Measurements from ENCODE around the gene NT5DC3. TPM values are rescaled to one million over a fixed set of nuclear protein-coding genes. Genes with fewer than 3 reads are reported as not detected.

The NT5DC3 gene
- total RNA-seq, 1 experiment from 2014 or later: 12.5 TPM

DNA sequence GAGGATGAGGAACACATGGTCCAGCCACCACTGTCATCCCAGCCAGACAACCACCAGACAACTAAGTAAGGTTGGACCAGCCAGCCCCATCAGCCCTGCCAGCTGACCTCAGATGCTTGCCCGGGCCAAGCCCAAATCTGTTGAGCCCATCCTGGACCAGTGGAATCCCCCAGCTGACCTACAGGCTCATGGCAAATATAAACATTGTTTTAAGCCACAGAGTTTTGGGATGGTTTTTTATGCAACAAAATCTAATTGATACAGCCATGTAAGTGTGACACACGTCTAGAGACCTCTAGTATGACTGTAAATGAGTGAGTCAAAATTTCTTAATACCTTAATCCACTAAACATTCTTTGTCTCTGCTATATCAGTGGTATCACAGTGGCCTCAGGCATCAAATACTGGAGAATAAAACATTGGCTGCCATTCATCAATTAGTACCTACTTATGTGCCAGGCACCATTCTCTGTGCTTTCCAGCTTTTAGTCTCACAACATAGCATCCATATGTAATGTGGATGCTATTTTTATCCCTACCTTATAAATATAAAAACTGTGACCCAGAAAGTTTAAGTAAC is 24.2 kb upstream of the NT5DC3 start:
- no peak overlapping the region for H3K27ac Mint-ChIP-seq
- no peaks in the 10 kb centered on the region for H3K27me3 Mint-ChIP-seq (ENCODE audit: low read depth)
- ATAC-seq: no peak
- H3K9me3 Mint-ChIP-seq: no peaks in the 10 kb centered on the region
- CTCF ChIA-PET: no interaction called here
- no peak overlapping the region for H3K4me3 Mint-ChIP-seq
- TF ChIP-seq MYBL2 (CRISPR knock-in tag; IDR thresholded peaks at IDR 0.05) (no peak), HMGA2 (CRISPR knock-in tag; IDR thresholded peaks at IDR 0.05) (no peak), ZBTB21 (CRISPR knock-in tag; IDR thresholded peaks at IDR 0.05; ENCODE audit: borderline replicate concordance) (no peak), ZNF121 (CRISPR knock-in tag; IDR thresholded peaks at IDR 0.05) (no peak), ZNF396 (CRISPR knock-in tag; IDR thresholded peaks at IDR 0.05; ENCODE audit: borderline replicate concordance) (no peak), NFATC4 (CRISPR knock-in tag; IDR thresholded peaks at IDR 0.05) (no peak), CBFB (CRISPR knock-in tag; IDR thresholded peaks at IDR 0.05; ENCODE audit: low read depth) (no peak)
- TF ChIP-seq, protein P1, sequence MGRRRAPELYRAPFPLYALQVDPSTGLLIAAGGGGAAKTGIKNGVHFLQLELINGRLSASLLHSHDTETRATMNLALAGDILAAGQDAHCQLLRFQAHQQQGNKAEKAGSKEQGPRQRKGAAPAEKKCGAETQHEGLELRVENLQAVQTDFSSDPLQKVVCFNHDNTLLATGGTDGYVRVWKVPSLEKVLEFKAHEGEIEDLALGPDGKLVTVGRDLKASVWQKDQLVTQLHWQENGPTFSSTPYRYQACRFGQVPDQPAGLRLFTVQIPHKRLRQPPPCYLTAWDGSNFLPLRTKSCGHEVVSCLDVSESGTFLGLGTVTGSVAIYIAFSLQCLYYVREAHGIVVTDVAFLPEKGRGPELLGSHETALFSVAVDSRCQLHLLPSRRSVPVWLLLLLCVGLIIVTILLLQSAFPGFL (CRISPR knock-in tag; IDR thresholded peaks at IDR 0.05; ENCODE audit: borderline replicate concordance): no peak
- TF ChIP-seq, protein P2, sequence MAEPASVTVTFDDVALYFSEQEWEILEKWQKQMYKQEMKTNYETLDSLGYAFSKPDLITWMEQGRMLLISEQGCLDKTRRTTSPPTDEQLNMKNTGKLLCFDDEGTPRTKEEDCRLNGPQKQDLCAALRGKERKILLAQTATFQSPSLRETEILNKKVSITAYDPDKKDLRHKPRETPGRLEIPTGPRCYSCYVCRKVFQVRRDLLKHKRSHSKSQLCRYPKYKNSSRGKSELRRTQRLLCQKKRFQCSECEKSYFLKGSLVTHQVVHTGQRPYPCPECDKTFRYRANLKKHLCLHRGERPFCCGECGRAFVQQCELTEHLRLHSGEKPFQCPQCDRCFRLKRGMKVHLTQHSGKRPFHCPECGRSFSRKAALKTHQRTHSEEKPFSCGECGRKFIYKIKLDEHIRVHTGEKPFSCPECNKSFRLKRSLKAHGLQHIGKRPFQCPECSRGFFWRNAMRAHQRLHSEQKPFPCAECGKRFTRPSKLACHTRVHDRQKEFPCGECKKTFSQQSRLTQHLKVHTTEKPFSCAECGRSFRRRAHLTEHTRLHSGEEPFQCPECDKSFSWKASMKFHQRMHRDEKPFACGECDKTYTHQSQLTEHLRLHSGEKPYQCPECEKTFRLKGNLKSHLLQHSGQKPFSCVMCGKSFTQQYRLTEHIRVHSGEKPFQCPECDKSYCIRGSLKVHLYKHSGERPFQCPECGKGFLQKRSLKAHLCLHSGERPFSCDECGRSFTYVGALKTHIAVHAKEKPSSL (CRISPR knock-in tag; conservative IDR thresholded peaks at IDR 0.05): no peak
- TF ChIP-seq, protein P3, sequence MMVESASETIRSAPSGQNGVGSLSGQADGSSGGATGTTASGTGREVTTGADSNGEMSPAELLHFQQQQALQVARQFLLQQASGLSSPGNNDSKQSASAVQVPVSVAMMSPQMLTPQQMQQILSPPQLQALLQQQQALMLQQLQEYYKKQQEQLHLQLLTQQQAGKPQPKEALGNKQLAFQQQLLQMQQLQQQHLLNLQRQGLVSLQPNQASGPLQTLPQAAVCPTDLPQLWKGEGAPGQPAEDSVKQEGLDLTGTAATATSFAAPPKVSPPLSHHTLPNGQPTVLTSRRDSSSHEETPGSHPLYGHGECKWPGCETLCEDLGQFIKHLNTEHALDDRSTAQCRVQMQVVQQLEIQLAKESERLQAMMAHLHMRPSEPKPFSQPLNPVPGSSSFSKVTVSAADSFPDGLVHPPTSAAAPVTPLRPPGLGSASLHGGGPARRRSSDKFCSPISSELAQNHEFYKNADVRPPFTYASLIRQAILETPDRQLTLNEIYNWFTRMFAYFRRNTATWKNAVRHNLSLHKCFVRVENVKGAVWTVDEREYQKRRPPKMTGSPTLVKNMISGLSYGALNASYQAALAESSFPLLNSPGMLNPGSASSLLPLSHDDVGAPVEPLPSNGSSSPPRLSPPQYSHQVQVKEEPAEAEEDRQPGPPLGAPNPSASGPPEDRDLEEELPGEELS (CRISPR knock-in tag; IDR thresholded peaks at IDR 0.05): no peak
- no peak for DNase-seq (ENCODE audit: low spot score)
- H3K36me3 Mint-ChIP-seq: no peaks in the 10 kb centered on the region
- no peaks in the 10 kb centered on the region for H3K4me1 Mint-ChIP-seq
- POLR2A ChIA-PET: no interaction called here

DNA sequence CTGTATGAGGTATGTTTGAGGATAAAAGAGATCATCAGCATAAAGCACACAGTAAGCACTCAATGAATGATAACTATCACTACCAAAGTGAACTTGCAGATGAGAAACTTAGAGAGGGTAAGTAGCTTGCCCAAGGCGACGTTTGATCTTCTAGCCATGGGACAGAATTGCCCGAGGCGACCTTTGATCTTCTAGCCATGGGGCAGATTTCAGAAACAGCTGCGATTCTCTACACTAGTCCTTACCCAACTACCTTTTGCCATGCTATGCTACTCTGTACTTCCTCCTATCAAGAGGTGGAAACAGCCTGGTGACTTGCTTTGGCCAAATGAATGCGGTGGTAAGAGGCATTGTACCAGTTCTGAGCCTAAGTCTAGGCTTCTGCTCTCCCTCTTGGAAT is 23.7 kb upstream of the NT5DC3 start:
- CTCF ChIA-PET: no interaction called here

More for the DNA sequence above, 23.7 kb upstream of the NT5DC3 start:
- TF ChIP-seq, protein P4, sequence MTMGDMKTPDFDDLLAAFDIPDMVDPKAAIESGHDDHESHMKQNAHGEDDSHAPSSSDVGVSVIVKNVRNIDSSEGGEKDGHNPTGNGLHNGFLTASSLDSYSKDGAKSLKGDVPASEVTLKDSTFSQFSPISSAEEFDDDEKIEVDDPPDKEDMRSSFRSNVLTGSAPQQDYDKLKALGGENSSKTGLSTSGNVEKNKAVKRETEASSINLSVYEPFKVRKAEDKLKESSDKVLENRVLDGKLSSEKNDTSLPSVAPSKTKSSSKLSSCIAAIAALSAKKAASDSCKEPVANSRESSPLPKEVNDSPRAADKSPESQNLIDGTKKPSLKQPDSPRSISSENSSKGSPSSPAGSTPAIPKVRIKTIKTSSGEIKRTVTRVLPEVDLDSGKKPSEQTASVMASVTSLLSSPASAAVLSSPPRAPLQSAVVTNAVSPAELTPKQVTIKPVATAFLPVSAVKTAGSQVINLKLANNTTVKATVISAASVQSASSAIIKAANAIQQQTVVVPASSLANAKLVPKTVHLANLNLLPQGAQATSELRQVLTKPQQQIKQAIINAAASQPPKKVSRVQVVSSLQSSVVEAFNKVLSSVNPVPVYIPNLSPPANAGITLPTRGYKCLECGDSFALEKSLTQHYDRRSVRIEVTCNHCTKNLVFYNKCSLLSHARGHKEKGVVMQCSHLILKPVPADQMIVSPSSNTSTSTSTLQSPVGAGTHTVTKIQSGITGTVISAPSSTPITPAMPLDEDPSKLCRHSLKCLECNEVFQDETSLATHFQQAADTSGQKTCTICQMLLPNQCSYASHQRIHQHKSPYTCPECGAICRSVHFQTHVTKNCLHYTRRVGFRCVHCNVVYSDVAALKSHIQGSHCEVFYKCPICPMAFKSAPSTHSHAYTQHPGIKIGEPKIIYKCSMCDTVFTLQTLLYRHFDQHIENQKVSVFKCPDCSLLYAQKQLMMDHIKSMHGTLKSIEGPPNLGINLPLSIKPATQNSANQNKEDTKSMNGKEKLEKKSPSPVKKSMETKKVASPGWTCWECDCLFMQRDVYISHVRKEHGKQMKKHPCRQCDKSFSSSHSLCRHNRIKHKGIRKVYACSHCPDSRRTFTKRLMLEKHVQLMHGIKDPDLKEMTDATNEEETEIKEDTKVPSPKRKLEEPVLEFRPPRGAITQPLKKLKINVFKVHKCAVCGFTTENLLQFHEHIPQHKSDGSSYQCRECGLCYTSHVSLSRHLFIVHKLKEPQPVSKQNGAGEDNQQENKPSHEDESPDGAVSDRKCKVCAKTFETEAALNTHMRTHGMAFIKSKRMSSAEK (CRISPR knock-in tag; IDR thresholded peaks at IDR 0.05; ENCODE audit: borderline replicate concordance): no peak
- TF ChIP-seq CREB1 (CRISPR knock-in tag; IDR thresholded peaks at IDR 0.05) (no peak), GABPB1 (CRISPR knock-in tag; IDR thresholded peaks at IDR 0.05) (no peak), GTF2I (CRISPR knock-in tag; conservative IDR thresholded peaks at IDR 0.05) (no peak), HMGA2 (CRISPR knock-in tag; IDR thresholded peaks at IDR 0.05) (no peak), TCF7 (CRISPR knock-in tag; IDR thresholded peaks at IDR 0.05; ENCODE audit: low read depth) (no peak), JAZF1 (CRISPR knock-in tag; IDR thresholded peaks at IDR 0.05) (no peak), GRHL2 (CRISPR knock-in tag; IDR thresholded peaks at IDR 0.05; ENCODE audit: insufficient replicate concordance, severe bottlenecking) (no peak), JUN (CRISPR knock-in tag; IDR thresholded peaks at IDR 0.05) (no peak)
- TF ChIP-seq, protein P5, sequence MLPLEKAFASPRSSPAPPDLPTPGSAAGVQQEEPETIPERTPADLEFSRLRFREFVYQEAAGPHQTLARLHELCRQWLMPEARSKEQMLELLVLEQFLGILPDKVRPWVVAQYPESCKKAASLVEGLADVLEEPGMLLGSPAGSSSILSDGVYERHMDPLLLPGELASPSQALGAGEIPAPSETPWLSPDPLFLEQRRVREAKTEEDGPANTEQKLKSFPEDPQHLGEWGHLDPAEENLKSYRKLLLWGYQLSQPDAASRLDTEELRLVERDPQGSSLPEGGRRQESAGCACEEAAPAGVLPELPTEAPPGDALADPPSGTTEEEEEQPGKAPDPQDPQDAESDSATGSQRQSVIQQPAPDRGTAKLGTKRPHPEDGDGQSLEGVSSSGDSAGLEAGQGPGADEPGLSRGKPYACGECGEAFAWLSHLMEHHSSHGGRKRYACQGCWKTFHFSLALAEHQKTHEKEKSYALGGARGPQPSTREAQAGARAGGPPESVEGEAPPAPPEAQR (CRISPR knock-in tag; IDR thresholded peaks at IDR 0.05): no peak
- TF ChIP-seq, protein P6, sequence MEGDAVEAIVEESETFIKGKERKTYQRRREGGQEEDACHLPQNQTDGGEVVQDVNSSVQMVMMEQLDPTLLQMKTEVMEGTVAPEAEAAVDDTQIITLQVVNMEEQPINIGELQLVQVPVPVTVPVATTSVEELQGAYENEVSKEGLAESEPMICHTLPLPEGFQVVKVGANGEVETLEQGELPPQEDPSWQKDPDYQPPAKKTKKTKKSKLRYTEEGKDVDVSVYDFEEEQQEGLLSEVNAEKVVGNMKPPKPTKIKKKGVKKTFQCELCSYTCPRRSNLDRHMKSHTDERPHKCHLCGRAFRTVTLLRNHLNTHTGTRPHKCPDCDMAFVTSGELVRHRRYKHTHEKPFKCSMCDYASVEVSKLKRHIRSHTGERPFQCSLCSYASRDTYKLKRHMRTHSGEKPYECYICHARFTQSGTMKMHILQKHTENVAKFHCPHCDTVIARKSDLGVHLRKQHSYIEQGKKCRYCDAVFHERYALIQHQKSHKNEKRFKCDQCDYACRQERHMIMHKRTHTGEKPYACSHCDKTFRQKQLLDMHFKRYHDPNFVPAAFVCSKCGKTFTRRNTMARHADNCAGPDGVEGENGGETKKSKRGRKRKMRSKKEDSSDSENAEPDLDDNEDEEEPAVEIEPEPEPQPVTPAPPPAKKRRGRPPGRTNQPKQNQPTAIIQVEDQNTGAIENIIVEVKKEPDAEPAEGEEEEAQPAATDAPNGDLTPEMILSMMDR (IDR thresholded peaks at IDR 0.05): no peak
- DNase-seq (ENCODE audit: low spot score) (no peak), ATAC-seq (no peak)
- H3K4me1 Mint-ChIP-seq: no peaks in the 10 kb centered on the region
- POLR2A ChIA-PET: no interaction called here
- H3K27ac Mint-ChIP-seq: no peak overlapping the region
- no peaks in the 10 kb centered on the region for H3K36me3 Mint-ChIP-seq
- H3K4me3 Mint-ChIP-seq: no peak overlapping the region
- no peaks in the 10 kb centered on the region; the same call in 1 of the 2 replicates for H3K27me3 Mint-ChIP-seq (ENCODE audit: low read depth)
- H3K9me3 Mint-ChIP-seq: no peaks in the 10 kb centered on the region

Measured in WTC11 (cell line).